ENCODE measurements around the gene ZNF774.

DNA sequence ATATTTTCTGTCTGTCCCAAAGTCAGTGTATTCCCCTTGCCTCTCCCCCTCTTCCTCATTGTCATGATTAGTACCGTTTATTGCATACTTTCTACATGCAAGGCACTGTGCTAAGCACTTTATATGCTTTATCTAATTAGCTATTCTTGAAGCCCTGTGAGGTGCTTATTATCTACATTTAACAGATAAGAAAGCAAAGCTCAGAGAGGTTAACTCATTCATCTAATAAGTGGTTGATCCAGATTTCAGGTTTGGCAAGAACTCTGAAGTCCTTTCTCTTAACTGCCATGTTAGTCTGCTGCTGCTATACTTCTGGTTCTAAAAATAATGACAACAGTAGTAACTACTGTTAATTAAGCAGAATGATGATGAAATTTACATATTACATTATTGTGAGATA lies 49.4 kb downstream of the ZNF774 start:
- TF ChIP-seq, protein P1, sequence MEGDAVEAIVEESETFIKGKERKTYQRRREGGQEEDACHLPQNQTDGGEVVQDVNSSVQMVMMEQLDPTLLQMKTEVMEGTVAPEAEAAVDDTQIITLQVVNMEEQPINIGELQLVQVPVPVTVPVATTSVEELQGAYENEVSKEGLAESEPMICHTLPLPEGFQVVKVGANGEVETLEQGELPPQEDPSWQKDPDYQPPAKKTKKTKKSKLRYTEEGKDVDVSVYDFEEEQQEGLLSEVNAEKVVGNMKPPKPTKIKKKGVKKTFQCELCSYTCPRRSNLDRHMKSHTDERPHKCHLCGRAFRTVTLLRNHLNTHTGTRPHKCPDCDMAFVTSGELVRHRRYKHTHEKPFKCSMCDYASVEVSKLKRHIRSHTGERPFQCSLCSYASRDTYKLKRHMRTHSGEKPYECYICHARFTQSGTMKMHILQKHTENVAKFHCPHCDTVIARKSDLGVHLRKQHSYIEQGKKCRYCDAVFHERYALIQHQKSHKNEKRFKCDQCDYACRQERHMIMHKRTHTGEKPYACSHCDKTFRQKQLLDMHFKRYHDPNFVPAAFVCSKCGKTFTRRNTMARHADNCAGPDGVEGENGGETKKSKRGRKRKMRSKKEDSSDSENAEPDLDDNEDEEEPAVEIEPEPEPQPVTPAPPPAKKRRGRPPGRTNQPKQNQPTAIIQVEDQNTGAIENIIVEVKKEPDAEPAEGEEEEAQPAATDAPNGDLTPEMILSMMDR (IDR thresholded peaks at IDR 0.05 in 2 of 3, conservative IDR thresholded peaks at IDR 0.05 in 1 of 3; ENCODE audit: borderline replicate concordance in 1 of 3, insufficient read depth in 1 of 3, low read depth in 2 of 3, low read length in 2 of 3) = no peak
- no peak for TF ChIP-seq POLR2A (IDR thresholded peaks at IDR 0.05; ENCODE audit: borderline replicate concordance, extremely low read depth, insufficient read depth, insufficient read length)
- TF ChIP-seq POLR2AphosphoS5 (IDR thresholded peaks at IDR 0.05; ENCODE audit: low read depth, low read length) = no peak
- TF ChIP-seq SIN3A (IDR thresholded peaks at IDR 0.05; ENCODE audit: low read depth) = no peak
- TF ChIP-seq FOSL1 (IDR thresholded peaks at IDR 0.05; ENCODE audit: low read depth) = no peak
- TF ChIP-seq EZH2 (IDR thresholded peaks at IDR 0.05) = no peak
- TF ChIP-seq, protein P2, sequence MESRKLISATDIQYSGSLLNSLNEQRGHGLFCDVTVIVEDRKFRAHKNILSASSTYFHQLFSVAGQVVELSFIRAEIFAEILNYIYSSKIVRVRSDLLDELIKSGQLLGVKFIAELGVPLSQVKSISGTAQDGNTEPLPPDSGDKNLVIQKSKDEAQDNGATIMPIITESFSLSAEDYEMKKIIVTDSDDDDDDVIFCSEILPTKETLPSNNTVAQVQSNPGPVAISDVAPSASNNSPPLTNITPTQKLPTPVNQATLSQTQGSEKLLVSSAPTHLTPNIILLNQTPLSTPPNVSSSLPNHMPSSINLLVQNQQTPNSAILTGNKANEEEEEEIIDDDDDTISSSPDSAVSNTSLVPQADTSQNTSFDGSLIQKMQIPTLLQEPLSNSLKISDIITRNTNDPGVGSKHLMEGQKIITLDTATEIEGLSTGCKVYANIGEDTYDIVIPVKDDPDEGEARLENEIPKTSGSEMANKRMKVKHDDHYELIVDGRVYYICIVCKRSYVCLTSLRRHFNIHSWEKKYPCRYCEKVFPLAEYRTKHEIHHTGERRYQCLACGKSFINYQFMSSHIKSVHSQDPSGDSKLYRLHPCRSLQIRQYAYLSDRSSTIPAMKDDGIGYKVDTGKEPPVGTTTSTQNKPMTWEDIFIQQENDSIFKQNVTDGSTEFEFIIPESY (IDR thresholded peaks at IDR 0.05; ENCODE audit: extremely low read depth, insufficient replicate concordance, low read length) = no peak
- TF ChIP-seq ELF1 (IDR thresholded peaks at IDR 0.05; ENCODE audit: borderline replicate concordance, low read depth) = no peak
- no peak for TF ChIP-seq CEBPB (IDR thresholded peaks at IDR 0.05; ENCODE audit: low read depth)
- TF ChIP-seq MAX (IDR thresholded peaks at IDR 0.05) = no peak
